NCI-H2029 (cell line): ENCODE results near the gene CHD9.
"Not testable (repeated sequence)": the region's sequence is repeated elsewhere in the genome, so short reads cannot be mapped to it uniquely, and the experiment has no call there.

Experiments used
- DNase-seq: peaks from one replicate; lab custom pipeline; 2025; lab: John Stamatoyannopoulos, UW

CHD9 gene

DNA sequence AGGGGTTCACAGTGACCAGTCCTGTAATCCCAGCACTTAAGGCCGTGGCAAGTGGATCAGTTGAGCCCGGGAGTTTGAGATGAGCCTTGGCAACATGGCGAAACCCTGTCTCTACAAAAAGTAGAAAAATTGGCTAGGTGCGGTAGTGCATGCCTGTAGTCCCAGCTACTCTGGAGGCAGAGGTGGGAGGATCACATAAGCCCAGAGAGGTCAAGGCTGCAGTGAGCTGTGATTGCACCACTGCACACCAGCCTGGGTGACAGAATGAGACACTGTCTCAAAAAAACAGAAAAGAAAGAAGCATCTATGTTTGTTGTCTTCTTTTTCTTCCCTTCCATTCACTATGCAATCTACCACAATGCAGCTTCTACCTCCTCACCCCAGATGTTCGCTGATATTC is 227.5 kb downstream of the CHD9 start:
- DNase-seq, result no peak

DNA sequence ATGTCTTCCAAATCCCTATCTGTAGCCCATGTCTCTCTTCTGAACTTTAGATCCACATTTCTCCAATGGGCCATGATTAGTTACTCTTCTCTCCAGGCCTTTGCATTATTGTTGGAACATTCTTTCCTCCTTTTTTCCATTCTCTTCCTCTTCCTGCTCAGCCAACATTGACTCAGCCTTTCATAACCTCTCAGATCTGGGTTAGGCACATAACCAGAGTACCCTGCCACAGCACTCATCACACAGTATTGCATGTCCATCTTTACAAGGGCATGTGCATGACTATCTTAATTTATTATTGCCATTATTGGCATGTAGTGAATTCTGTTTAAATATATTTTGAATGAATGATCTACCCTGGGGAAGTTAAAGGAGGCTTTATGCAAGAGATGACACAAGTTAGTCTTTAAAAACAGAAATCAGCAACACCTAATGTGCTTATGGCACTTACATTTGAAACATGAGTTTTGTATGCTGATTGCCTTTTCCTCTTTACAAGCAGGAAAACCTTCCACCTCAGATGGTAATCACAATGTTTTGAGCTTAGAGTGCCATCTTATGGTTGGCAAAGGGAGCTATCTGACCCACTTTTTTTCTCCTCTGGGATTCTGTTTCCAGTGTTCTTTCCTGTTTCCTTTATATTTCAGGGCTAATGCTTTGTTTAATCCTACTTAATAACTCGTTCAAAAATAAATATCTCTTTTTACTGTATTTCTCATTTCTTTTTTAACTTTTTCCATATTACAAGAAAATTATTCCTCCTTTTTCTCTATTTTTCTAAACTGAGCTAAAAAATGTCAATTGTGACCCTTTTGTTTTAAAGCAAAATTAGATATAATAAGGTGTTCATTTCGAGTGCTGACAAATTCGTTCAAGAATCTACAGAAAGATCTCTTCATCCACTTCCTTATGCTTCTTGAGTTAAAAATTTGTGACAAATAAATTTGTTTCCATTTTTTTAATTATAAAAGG is 228.5 kb downstream of the CHD9 start:
- DNase-seq, result peak; percentile 20

DNA sequence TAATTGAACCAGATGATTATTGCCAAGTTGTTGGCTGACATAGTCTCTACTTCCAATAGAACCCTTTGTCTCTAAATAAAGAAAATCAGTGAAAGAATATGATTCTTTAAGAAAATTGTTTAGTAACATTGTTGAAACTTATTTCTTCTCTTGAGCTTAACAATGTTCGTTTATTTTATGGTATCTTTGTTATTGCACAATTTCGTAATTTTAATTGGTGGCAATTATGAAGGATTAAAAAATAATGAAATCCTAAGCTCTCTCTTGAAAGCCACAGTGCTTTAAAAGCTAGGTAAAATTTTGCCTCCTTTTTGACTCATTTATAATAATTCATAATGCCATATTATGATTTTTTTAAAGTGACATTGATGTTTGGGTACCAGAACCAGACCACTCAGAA is 230.4 kb downstream of the CHD9 start:
- DNase-seq, result no peak

DNA sequence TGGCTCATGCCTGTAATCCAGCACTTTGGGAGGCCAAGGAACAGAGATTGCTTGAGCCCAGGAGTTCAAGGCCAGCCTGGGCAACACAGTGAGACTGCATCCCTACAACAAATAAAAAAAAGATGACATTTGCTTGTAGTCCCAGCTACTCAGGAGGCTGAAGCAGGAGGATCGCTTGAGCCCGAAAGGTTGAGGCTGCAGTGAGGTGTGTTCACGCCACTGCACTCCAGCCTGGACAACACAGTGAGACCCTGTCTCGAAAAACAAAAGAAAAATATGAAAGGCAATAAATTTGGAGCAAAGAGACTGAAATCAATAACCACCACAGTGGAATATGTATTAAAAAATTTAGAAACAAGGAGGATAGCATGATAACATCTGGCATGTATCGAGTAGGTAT is 235.7 kb downstream of the CHD9 start:
- DNase-seq, result no peak

DNA sequence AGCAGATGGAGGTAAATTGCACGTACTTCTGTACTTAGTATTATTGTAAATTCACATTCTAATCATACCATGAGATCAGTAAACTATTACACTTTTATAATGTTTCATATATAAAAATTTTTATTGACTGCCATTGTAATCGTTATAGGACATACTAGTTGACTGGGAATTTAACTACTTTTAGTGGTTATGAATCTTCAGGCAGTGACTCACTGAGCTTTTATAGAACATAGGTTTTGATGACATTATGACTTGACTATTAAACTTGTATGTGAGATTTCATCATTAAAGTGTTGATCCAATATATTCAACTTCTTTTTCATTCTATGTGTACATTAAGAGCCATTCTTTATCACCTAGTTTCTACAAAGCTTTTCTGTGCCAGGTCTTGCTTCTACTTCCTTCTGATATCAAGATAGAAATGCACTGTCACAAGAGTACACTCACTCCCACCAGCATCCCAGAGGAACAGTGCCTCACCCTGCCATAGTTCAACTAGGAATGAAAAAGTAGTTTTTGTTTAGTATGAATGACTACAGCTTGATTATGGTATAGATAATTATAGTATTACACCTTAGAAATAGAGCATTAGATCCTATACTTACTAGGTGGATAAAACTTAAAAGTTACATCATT is 237.1 kb downstream of the CHD9 start:
- DNase-seq, result no peak

DNA sequence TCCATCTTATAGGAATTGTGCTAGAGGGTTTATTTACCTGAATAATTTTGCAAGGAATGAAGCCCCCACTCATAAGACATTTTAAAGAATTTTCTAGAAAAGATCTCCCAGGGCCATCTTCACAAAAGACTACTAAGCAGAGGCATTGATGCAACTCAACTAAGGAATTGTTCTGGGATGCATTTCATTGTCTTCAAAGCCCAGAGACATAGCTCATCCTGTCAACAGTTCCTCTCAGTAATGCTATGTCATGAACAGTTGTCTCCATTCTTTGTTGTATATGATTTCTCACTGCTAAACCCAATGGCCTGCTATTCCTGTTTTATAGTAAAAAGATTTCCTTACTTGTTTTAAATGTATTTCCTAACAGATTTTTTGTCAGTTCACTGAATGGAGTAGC is 242.7 kb downstream of the CHD9 start:
- no peak for DNase-seq

DNA sequence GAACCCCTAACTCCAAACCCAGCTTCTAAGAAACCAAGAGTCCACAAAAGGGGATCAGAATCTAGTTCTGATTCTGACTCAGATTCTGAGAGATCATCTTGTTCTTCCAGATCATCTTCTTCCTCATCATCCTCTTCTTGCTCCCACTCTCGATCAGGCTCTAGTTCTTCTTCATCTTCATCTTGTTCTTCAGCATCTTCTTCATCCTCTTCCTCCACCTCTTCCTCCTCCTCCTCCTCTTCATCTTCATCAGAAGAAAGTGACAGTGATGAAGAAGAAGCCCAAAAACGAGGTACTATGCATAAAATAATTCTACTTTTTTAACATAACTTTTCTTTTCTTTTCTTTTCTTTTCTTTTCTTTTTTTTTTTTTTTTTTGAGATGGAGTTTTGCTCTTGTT is 249.5 kb downstream of the CHD9 start:
- no peak for DNase-seq

DNA sequence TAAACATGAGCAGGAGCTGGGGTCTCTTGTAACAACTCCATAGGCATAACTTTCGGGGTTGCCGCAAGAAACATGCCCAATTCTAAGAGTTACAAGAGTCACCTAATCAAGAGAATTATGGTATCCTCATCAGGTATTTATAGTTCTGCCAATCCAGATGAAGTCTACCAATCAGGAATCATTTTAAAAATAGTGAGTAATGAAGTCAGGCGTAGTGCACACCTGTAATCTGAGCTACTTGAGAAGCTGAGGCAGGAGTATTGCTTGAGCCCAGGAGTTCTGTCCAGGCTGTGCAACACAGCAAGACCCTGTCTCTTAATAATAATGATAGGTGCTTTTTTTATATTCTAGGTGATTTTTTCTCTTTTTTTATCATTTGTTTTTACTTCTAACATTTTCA is 251.0 kb downstream of the CHD9 start:
- no peak for DNase-seq

DNA sequence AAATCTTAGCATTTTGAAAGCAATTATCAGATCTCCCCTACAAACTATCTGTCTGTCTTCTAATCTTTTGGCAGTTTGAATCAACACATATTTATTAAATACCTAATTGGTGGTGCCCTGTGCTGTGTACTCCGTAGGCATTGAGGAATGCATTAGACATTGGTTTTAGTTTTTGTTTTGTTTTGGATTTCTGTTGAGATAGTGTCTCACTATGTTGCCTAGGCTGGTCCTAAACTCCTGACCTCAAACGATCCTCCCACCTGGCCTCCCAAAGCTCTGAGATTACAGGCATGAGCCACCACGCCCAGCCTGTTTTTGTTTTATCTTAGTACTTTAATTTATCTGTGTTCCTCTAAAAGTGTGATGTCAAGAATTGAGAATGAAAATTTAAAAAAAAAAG is 254.7 kb downstream of the CHD9 start:
- DNase-seq, result no peak

DNA sequence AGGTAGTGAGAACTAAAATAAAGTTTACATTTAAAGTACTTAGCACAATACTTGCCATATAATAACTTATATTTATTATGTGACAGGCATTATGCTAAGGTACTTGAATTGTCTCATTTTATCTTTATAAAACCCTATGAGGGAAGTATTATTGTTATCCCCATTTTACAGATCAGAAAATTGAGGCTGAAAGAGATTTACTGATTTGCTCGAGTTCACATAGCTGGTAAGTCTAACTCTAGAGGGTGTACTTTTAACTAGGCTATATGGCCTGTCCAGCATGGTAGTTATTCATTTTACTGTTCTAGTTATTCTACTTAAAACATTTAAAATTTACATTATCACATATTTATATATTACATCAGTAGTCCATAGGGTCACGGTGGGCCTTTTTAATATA is 266.2 kb downstream of the CHD9 start:
- DNase-seq, result no peak

DNA sequence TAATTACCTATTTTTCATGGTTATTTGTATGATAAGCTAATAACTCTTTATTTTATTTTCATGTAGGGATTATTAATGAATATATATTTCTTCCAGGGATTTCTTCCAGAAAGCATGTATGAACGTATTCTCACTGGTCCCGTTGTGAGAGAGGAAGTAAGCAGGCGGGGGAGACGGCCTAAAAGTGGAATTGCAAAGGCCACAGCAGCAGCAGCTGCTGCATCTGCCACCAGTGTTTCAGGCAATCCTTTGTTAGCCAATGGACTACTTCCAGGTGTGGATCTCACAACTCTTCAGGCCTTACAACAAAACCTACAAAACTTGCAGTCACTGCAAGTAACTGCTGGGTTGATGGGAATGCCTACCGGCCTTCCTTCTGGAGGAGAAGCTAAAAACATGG is 269.1 kb downstream of the CHD9 start:
- DNase-seq, result no peak

DNA sequence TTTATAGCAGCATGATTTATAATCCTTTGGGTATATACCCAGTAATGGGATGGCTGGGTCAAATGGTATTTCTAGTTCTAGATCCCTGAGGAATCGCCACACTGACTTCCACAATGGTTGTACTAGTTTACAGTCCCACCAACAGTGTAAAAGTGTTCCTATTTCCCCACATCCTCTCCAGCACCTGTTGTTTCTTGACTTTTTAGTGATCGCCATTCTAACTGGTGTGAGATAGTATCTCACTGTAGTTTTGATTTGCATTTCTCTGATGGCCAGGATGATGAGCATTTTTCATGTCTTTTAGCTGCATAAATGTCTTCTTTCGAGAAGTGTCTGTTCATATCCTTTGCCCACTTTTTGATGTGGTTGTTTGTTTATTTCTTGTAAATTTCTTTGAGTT is 276.2 kb downstream of the CHD9 start:
- not testable (repeated sequence) for DNase-seq

DNA sequence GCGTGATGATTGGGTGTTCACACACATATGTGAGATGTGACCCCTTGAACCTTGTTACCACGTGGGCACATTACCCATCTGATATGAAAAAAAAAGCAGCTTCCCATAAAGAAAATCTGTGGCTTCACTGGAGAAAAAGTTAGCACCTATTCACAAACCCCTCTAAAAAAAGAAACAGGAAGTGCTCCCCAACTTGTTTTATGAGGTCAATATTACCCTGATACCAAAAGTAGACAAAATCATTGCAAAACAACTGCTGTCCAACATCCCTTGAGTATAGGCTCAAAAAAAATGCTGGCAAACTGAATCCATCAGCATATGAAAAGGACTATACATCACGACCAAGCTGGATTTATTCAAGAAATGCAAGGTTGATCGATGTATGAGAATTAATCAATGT is 279.8 kb downstream of the CHD9 start:
- no peak for DNase-seq

DNA sequence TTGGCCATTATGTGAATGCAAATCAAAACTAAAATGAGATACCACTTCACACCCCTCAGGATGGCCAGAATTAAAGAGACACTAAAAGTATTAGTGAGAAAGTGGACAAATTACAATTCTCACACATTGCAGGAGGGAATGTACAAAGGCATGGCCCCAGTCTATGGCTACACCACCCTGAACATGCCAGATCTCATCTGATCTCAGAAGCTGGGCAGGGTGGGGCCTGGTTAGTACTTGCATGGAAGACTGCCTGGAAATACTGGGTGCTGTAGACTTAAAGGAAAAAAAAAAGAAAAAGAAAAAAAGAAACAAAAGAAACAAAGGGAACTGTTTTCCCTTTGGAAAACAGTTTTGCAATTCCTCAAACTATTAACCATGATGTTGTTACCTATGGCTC is 282.5 kb downstream of the CHD9 start:
- no peak for DNase-seq

DNA sequence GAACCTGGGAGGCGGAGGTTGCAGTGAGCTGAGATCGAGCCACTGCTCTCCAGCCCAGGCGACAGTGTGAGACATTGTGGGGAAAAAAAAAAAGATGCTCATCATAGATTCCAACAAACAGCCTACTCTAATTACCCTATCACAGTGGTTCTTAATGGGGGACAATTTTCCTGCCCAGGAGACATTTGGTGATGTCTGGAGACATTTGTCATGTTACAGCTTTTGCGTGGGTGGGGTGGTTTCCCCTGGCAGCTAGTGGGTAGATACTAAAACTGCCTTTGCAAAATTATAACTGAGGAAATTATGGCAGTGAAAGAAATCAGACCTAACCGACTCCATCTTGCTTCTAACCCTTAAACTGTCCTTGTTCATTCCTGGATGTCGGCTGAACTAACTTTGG is 287.0 kb downstream of the CHD9 start:
- DNase-seq, result no peak

DNA sequence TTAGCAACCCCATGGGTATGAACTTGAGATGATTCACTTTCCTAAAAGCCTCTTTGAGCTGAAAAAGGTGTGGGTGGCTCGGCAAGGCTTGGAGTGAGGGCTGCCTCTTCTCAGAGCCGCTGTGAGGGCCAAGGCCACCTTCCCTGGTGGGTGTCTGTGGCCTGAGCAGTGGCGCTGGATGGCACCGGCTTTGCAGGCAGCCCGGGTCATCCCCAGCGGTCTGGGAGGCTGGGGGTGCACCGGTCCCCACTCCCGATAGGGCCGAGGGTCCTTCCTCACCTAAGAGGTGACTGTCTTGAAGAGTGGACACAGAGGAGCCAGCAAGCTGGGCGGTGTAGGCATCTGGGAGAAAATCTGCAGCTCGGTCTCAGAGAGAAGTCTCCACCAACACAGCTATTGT is 300.3 kb downstream of the CHD9 start:
- DNase-seq, result no peak

DNA sequence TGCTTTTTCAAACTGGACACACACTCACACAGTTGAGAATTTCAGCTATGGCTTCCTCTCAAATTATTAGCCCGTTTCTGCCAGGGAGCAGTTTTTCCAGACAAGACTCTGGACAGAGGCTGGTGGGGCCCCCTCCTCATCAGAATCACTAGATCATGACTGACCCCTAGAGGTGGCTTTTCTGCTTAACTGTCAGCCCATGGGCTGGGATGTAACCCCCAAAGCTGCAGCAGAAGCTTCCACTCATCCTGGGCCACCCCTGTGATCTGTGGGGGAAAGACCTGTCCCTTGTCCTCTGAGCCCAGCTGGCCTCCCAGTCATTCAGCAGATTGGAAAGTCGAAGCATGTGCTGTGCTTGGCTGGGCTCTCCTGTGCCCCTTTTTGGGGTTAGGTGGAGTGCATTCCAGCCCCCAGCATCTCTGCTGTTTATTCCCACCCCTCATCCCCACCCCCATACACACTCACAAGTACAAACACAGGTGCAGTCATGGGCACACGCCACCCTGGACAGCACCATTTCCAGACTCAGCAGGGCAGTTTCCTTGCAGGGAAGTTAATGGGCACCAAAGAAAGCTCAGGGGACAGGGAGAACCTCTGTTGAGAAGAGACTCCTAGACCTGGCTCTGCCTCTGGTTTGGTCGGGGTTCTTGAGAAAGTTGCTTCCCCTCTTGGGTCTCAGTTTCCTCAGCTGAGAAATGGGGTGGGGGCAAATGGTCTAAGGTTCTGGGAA is 301.9 kb downstream of the CHD9 start:
- DNase-seq, result no peak

DNA sequence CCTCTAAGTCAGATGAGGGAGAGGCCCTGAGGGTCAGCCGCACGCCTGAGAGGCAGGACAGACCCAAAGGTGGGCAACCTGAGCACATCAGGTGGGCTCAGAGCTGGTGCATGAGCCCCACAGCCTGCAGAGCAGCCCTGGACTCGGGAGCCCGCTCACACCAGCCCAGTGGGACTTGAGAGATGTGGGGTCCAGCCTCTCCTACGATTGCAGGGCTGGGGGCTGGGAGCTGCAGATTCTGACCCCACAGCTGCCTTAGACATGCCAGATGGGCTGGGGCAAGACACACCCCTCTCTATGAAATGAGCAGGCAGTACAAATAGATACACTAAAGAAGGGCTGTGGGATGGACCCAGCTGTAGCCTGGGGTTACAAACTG is 302.4 kb downstream of the CHD9 start:
- no peak for DNase-seq

DNA sequence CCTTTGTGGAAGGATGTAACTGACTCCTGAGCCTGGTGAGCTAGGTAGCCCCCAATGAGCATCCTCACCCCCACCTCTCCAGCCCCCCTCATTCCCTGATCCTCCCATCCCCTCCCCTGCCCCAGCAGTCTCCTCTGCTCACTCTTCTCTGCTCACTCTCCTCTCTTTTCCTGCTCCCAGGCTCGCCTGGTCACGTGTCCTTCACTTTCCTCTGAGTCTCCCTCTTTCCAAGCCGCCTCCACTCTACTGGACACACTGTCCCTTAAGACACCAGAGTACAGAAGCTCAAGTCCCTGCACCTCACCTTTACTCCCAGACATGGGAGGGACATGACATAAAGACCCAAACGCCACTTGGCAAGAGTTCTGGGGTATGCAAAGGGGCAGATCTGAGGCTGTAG is 303.2 kb downstream of the CHD9 start:
- no peak for DNase-seq

DNA sequence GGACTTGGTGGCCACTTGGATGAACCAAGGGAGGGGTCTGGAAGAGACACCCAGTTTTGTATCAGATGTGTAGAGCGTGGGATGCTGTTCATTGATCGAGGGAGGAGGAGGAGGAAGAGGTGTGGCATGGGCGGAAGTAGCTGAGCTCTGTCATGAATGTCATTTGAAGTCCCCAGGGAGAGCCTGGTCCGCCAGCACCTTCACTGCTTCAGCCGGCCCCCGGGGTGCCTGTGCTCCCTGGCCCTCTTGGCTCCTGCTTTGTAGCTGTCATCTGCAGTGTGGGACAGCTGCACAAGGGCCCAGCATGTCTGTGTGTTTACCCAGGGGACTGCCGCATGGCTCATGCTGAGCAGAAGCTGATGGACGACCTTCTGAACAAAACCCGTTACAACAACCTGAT is 304.1 kb downstream of the CHD9 start:
- no peak for DNase-seq

DNA sequence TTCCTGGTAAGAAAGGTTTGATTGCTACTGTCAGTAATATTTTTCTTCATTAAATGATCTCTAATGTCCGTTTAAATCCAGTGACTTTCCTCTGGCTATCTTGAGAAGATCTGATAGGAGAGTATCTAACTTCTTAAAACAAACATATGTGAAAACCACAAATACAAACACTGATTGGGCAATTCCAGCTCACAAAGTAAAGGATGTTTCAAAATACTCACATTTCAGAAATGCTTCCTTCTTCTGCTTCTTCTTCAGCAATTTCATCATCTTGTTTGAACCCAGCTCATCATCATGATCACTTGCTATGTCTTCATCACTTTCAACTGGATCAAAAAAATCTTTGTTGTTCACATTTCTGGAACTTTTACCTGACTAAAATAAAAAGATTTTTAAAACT is 315.1 kb downstream of the CHD9 start:
- no peak for DNase-seq

DNA sequence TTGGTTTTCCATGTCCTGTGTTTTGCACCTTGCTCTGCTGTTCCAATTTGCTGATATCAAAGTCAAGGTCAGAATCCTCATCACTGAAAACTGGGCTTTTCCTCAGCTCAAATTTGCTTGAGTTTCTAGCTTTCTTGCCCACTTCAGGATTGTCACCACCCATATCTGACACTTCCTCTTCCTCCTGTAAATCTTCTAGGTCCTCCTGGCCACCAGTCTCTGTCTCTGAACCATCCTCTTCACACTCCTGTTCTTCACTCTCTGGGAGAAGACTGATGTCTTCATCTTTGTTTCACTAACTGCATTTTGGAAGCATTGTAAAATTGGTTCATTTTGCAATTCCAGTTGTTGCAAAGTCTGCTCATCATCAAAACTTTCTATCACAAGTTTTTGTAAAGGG is 316.0 kb downstream of the CHD9 start:
- no peak for DNase-seq
